ENCODE measurements around the gene MUC13. TPM values are rescaled to one million over a fixed set of nuclear protein-coding genes. Genes with fewer than 3 reads are reported as not detected.

The MUC13 gene
- total and polyA plus RNA-seq, 2 donors from 2014 or later = 1.9 to 6.4 TPM

- Histone ChIP-seq H3K4me3 (ENCODE audit: low read length in 3 of 3) (peak overlapping the region in 1 of 3 donors; percentile 7), H3K9me3 (ENCODE audit: control insufficient read depth in 2 of 3, insufficient read depth in 1 of 3, low read length in 3 of 3) (no peaks in the 10 kb centered on the region), H3K27me3 (ENCODE audit: control insufficient read depth, insufficient read depth, low read length) (no peaks in the 10 kb centered on the region), H3K27ac (ENCODE audit: low read depth in 2 of 2, low read length in 2 of 2) (peak overlapping the region; percentile 75 to 80), H3K36me3 (ENCODE audit: control insufficient read depth in 2 of 3, insufficient read depth in 3 of 3, low read length in 3 of 3) (no peaks in the 10 kb centered on the region), H3K9ac (ENCODE audit: low read length in 3 of 3) (peak overlapping the region in 1 of 3 donors; percentile 30), H3K4me1 (ENCODE audit: control insufficient read depth in 2 of 3, insufficient read depth in 2 of 3, low read depth in 1 of 3, low read length in 3 of 3) (peaks cover 0 to 24% (median 19%) of the 10 kb centered on the region in 3 donors)
- TF ChIP-seq, protein P1, sequence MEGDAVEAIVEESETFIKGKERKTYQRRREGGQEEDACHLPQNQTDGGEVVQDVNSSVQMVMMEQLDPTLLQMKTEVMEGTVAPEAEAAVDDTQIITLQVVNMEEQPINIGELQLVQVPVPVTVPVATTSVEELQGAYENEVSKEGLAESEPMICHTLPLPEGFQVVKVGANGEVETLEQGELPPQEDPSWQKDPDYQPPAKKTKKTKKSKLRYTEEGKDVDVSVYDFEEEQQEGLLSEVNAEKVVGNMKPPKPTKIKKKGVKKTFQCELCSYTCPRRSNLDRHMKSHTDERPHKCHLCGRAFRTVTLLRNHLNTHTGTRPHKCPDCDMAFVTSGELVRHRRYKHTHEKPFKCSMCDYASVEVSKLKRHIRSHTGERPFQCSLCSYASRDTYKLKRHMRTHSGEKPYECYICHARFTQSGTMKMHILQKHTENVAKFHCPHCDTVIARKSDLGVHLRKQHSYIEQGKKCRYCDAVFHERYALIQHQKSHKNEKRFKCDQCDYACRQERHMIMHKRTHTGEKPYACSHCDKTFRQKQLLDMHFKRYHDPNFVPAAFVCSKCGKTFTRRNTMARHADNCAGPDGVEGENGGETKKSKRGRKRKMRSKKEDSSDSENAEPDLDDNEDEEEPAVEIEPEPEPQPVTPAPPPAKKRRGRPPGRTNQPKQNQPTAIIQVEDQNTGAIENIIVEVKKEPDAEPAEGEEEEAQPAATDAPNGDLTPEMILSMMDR (IDR thresholded peaks at IDR 0.05; ENCODE audit: borderline replicate concordance, extremely low read depth, insufficient read depth) = no peak
- DNase-seq = peak in 2 of 5 donors; percentile 21 to 69
- no peak for FAIRE-seq
- intact Hi-C loops (cut with DNase I) = no loop called here
These were observed 55.8 kb downstream of the MUC13 start for GRCh38 chr3:124878561-124879336.

DNA sequence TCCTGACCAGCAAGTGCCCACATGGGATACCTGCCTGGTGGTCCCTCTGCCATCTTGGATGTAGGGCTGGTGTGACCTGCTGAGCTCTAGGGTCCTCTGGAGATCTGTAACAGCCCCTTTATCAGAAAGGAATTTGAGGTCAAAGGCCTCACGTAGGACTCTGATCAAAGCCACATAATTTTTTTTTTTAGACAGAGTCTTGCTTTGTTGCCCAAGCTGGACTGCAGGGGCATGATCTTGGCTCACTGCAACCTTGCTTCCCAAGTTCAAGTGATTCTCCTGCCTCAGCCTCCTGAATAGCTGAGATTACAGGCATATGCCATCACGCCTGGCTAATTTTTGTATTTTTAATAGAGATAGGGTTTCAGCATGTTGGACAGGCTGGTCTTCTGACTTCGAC is 56.9 kb downstream of the MUC13 start:
- TF ChIP-seq, protein P1 (IDR thresholded peaks at IDR 0.05; ENCODE audit: borderline replicate concordance, extremely low read depth, insufficient read depth) = no peak
- Histone ChIP-seq H3K4me3 (ENCODE audit: low read length in 3 of 3) (no peak overlapping the region), H3K27ac (ENCODE audit: low read depth in 2 of 2, low read length in 2 of 2) (peak overlapping the region in 1 of 2 donors; percentile 57), H3K9ac (ENCODE audit: low read length in 3 of 3) (no peak overlapping the region), H3K9me3 (ENCODE audit: control insufficient read depth in 2 of 3, insufficient read depth in 1 of 3, low read length in 3 of 3) (no peaks in the 10 kb centered on the region), H3K27me3 (ENCODE audit: control insufficient read depth, insufficient read depth, low read length) (no peaks in the 10 kb centered on the region), H3K4me1 (ENCODE audit: control insufficient read depth in 2 of 3, insufficient read depth in 2 of 3, low read depth in 1 of 3, low read length in 3 of 3) (peaks cover 0 to 24% (median 16%) of the 10 kb centered on the region in 3 donors), H3K36me3 (ENCODE audit: control insufficient read depth in 2 of 3, insufficient read depth in 3 of 3, low read length in 3 of 3) (peaks cover 0 to 1% (median 0%) of the 10 kb centered on the region in 3 donors)
- no peak for FAIRE-seq
- no peak for DNase-seq
- intact Hi-C loops (cut with DNase I) = no loop called here

DNA sequence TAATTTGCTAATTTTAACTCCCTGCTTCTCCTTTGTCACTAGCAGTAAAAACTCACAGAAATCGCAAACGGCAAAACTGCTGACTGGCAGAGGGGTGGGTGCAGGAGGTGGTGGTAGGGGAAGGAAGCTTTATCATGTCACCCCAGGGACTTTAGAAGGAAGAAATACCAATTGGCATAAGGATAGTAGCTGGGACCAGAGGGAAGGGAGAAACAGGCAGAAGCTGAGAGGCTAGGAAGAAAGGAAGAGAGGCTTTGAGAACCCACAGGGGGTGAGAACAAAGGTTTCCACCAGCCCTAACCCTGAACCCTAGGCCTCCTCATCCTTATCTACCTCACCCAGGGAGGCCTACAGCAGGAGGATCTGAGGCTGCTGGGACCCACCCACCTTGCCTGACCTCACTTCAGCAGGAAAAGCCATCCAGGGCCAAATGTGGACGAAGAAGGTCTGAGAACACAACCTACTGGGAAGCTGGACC is 58.1 kb downstream of the MUC13 start:
- no peak for DNase-seq
- Histone ChIP-seq H3K9ac (ENCODE audit: low read length in 3 of 3) (no peak overlapping the region), H3K9me3 (ENCODE audit: control insufficient read depth in 2 of 3, insufficient read depth in 1 of 3, low read length in 3 of 3) (no peaks in the 10 kb centered on the region), H3K4me3 (ENCODE audit: low read length in 3 of 3) (no peak overlapping the region), H3K36me3 (ENCODE audit: control insufficient read depth in 2 of 3, insufficient read depth in 3 of 3, low read length in 3 of 3) (peaks cover 0 to 10% (median 0%) of the 10 kb centered on the region in 3 donors), H3K27ac (ENCODE audit: low read depth in 2 of 2, low read length in 2 of 2) (peak overlapping the region in 1 of 2 donors; percentile 13), H3K4me1 (ENCODE audit: control insufficient read depth in 2 of 3, insufficient read depth in 2 of 3, low read depth in 1 of 3, low read length in 3 of 3) (peaks cover 0 to 24% (median 16%) of the 10 kb centered on the region in 3 donors), H3K27me3 (ENCODE audit: control insufficient read depth, insufficient read depth, low read length) (no peaks in the 10 kb centered on the region)
- TF ChIP-seq, protein P1 (IDR thresholded peaks at IDR 0.05; ENCODE audit: borderline replicate concordance, extremely low read depth, insufficient read depth) = no peak
- intact Hi-C loops (cut with DNase I) = no loop called here
- no peak for FAIRE-seq

Data from kidney (tissue), 14 donors.